OCI-LY1 (cell line): ENCODE measurements around the gene HPCAL1.

Source experiments
- CTCF ChIP-seq: fragments of 200-600 bp; sonication (generic), shearing (Covaris generic); IDR thresholded peaks from 2 replicates; pipeline ENCODE4 v1.5.1; 2017; ENCODE audit warnings: mild to moderate bottlenecking, antibody characterized with exemption, low read length, moderate library complexity, mixed read lengths
- EZH2 ChIP-seq: fragments of 200-600 bp; sonication (generic), shearing (Covaris generic); IDR thresholded peaks from 2 replicates; pipeline ENCODE4 v1.8.0; 2017; ENCODE audit warnings: borderline replicate concordance, mixed run types, mild to moderate bottlenecking, antibody characterized with exemption, low read length, moderate library complexity, mixed read lengths

- TF ChIP-seq CTCF (no peak), EZH2 (no peak)
These were observed 66.0 kb downstream of the HPCAL1 start for GRCh38 chr2:10368491-10369231.
